GM18868 (cell line): ENCODE measurements around the gene MPP7.
A peak's percentile ranks its signal among the peaks of the same experiment; 100 is the strongest.
"Not testable (repeated sequence)": the region's sequence is repeated elsewhere in the genome, so short reads cannot be mapped to it uniquely, and the experiment has no call there.

Experiments used
- ATAC-seq: cut with Tn5 transposase; IDR thresholded peaks from one replicate; pipeline ENCODE4 v1.9.1; 2021; ENCODE audit warnings: mild to moderate bottlenecking, moderate library complexity; ENCODE audit not compliant: unreplicated experiment

MPP7 gene

GRCh38 chr10:28302638-28303488, at the start of gene MPP7:
Gene MPP7 (minus strand): TSS chr10:28303064. CDS start chr10:28238604, 64,460 bp downstream.
- ATAC-seq = peak; percentile 99

DNA sequence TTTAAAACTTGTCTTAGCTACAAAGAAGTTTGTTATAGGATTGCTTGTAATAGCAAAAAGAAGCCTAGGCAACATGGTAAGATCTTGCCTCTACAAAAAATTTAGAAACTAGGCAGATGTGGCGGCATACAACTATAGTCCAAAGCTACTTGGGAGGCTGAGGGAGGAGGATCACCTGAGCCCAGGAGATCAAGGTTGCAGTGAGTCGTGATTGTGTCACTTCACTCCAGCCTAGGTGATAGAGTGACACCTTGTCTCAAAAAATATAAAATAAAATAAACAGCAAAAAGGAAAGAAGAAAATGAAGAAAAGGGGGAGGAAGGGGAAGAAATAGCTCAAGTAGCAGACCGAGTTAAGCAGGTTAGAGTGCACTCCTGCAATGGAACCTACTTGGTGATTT, 47.0 kb upstream of the MPP7 start:
- no peak for ATAC-seq

DNA sequence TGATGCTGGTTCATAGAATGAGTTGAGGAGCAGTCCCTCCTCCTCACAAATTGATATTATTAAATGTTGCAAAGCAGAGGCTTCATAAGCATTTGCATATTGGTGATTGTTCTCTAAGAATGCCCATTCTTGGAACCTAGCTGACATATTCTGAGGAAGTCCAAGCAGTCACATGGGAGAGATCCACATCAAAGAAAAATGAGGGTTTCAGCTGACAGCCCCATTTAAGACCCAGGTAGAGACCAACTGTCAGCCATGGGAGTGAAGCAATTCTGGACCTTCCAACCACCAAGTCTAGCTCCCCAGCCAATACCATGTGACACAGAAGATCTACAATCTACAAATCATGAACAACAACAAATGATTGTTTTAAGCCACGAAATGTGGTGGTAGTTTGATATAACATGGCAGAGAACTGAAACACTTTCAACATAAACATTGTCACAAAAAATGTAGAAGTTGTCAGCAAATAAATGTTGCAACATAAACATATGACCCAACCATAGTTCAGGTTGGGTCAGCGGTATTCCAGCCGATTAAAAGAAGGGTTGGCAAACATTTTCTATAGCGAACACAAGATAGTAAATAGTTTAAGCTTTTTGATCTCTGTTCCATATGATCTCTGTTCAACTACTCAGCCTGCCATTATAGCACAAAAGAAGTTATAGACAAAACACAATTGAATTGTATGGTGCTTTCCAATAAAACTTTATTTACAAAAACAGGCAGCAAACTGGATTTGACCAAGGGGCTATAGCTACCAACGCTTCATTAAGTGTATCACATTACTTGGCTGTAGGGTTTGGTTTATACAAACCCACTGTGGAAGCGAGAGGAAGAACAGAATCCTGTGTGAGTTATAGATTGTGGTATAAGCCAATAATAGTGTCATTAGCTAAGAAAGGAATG, 41.4 kb upstream of the MPP7 start:
- no peak for ATAC-seq

DNA sequence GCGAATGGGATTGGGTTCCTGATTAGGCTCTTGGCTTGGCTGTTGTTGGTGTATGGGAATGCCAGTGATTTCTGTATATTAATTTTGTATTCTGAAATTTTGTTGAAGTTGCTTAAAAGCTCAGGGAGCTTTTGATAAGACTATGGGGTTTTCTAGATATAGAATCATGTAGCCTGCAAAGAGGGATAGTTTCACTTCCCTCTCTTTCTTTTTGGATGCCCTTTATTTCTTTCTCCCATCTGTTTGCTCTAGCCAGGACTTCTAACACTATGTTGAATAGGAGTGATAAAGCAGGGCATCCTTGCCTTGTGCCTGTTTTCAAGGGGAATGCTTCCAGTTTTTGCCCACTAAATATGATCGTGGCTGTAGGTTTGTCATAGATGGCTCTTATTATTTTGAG, 40.4 kb upstream of the MPP7 start:
- no peak for ATAC-seq

- ATAC-seq = not testable (repeated sequence)
Observed at GRCh38 chr10:28341679-28342078, 38.8 kb upstream of the MPP7 start.

DNA sequence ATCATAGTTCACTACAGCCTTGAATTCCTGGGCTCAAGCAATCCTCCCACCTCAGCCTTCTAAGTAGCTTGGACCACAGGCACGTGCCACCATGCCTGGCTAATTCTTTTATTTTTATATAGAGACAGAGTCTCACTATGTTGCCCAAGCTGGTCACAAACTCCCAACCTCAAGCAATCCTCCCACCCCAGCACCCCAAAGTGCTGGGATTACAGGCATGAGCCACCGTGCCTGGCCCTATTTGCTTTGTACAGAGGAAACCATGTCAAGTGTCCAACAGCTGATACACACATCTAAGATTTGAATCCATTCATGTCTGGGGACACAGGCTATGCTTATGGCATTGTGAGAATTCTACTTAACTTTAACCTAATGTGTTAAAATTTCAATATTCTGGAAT, 29.9 kb upstream of the MPP7 start:
- ATAC-seq = no peak

- no peak for ATAC-seq
Observed at GRCh38 chr10:28331841-28332240, 29.0 kb upstream of the MPP7 start.

DNA sequence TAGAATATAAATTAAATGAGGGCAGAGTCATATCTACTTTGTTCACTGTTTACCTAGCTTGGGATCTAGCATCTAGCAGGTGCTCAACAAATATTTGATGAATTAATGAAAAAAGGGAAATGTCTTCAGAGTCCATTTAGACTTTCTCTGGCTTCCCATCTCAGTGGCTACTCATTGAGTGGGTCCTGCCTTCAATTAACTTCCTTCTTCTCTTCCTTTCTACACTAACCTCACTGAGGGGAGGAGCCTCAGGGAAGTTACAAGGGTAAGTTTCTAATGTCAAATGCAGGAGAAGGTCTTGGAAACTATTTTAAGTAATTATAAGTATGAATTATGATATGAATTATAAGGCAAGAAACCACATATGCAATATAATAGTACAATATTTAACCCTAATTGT, 28.2 kb upstream of the MPP7 start:
- no peak for ATAC-seq

GRCh38 chr10:28328346-28328745, 25.5 kb upstream of the MPP7 start:
- ATAC-seq = no peak

DNA sequence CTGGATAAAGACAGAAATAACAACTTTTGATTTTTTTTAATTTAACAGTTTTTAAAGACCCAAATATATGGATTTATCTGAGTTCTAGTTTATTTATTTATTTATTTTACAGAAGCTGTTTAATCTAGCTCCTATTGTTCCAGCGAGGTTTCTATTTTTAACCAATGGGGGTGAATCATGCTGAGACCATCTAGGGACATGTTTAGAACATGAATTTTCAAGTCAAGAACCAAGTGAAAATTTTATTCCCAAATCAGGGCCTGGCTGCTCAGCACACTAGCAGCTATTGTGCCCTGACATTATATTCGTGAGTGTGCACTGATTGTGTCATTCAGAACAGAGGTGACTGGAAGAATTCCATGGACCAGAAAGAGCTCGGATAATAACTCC, 24.6 kb upstream of the MPP7 start:
- no peak for ATAC-seq

GRCh38 chr10:28326516-28327490, 23.9 kb upstream of the MPP7 start:
- no peak for ATAC-seq

DNA sequence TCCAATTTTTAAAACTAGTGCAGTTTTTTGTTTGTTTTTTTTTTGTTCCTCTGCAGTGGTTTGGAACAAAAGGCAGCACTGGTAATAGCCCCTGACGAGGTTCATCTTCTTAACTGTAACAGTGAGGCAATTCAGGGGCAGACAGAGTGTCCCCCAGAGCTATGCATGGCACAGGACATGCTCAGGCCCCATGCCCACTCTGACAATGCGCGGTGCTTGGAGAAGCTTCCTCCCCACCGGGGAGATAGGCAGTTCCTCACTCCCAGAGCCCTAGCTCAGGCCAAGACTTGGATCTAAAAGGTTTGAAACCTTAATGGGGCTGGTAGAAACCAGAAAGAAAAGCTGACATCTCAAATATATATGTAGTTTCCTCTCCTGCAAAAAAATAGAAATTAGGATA, 17.9 kb upstream of the MPP7 start:
- ATAC-seq = no peak

- no peak for ATAC-seq
Observed at GRCh38 chr10:28320090-28320489, 17.2 kb upstream of the MPP7 start.

DNA sequence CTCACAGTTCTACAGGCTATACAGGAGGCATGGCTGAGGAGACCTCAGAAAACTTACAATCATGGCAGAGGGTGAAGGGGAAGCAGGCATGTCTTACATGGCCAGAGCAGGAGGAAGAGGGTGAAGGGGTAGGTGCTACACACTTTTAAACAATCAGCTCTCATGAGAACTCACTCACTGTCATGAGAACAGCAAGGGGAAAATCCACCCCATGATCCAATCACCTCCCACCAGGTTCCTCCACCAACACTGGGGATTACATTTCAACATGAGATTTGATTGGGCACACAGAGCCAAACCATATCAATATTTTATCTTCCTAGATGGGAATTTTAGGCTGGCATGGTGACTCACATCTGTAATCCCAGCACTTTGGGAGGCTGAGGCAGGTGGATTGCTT, 16.2 kb upstream of the MPP7 start:
- ATAC-seq = not testable (repeated sequence)

DNA sequence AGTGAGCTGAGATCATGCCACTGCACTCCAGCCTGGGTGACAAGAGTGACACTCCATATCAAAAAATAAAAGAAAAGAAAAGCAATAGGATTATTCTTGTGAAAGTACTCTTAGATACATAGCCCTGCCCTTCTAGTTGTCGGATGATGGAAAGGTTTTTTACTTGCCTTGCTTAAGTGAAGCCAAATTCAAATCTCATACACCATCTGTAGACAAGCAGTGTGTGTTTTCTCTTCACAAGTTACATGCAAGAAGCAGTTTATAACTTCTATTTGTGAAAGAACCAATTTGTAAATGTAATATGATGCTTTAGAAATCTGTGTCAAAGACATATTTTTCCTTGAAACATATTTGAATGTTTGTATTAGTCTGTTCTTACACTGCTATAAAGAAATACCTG, 15.8 kb upstream of the MPP7 start:
- ATAC-seq = no peak

DNA sequence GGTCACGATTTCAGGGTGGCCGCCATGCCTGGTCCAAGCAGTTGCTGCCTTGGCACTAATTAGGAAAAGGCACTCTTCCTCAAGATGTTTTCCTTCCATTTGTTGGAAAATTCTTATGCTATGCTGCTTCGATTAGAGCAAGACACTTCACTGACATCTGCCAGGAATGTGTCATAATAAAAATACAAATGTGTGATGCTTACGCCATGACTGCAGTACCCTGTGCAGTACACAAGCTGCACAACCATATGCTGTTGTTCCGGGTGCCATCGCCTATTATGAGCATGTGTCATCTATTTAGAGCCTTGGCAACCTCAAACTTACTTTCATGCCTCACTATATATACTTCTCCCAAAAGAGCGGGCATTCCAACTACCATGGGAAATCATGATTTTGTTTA, 14.9 kb upstream of the MPP7 start:
- no peak for ATAC-seq

GRCh38 chr10:28316696-28317095, 13.8 kb upstream of the MPP7 start:
- no peak for ATAC-seq

DNA sequence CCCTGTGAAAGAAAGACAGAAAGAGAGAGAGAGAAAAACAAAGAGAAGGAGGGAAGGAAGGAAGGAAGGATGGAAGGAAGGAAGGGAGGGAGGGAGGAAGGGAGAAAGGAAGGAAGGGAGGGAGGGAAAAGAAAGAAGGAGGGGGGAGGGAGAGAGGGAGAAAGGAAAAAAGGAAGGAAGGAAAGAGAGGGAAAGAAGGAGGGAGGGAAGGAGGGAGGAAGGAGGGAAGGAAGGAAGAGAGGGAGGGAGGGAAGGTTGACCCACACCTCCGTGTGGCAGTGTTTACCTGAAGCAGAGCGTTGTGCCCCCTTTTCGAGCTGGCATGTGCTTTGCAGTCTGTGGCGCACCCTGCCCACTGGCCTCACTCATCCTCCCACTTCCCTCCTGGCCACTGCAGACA, 12.3 kb upstream of the MPP7 start:
- no peak for ATAC-seq

DNA sequence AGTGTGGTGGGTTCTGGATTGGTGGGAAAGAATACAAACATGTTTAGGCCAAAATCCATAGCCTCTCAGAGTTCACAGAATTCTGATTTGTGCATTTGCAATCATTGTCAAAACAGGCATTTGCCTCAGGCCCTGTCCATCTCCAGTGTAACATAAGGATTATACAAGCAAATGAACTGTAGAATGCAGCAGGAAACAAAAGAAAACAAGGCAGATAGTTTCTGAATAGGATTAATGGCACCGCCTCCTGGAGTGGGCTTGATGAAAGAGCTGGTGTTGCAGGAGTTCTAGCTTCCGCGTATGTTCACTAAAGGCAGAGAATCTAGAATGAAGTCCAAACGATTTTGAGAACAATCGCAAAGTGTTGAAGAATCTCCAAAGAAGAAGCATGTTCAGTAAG, 11.3 kb upstream of the MPP7 start:
- ATAC-seq = no peak

DNA sequence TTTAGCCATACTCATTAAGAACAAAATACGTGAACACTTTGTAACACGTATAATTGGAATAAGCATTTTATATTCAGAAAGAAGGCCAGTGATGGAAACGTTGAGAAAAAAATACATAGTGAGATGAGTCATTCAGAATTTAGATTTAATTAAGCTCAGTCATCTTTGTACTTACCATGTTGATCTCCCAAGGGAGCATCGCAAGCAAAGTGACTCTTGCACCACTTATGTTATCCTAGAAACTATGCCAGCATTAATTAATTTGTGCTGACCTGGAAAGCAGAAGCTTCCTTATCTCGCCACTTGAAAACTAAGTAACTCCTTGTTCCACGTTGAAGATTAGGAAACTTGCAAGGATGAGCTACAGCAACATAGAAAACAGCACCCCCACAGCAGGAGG, 9.7 kb upstream of the MPP7 start:
- ATAC-seq = no peak

- ATAC-seq = no peak
Observed at GRCh38 chr10:28311104-28311503, 8.2 kb upstream of the MPP7 start.
